ENCODE measurements around the gene ZNF726. TPM values are rescaled to one million over a fixed set of nuclear protein-coding genes. Genes with fewer than 3 reads are reported as not detected.

The ZNF726 gene
- total RNA-seq, 1 experiment from 2014 or later = 0.11 TPM

GRCh38 chr19:23978068-23978467 lies 63.4 kb downstream of the ZNF726 start:
- Histone ChIP-seq H3K79me2 (ENCODE audit: insufficient read depth, low read length) (no peaks in the 10 kb centered on the region), H3K4me2 (ENCODE audit: insufficient read depth, insufficient read length, low read length) (no peak overlapping the region), H3T11ph (ENCODE audit: low read length) (no peak overlapping the region), H2AK5ac (ENCODE audit: insufficient read length, low read length) (no peak overlapping the region), H4K5ac (ENCODE audit: insufficient read length, low read depth, low read length) (no peak overlapping the region), H2AFZ (ENCODE audit: low read length) (no peak overlapping the region), H3K9me3 (ENCODE audit: control insufficient read depth, low read depth, low read length) (peaks cover 90% of the 10 kb centered on the region), H2BK12ac (ENCODE audit: insufficient read length, low read depth, low read length) (no peak overlapping the region), H2BK15ac (ENCODE audit: low read depth, low read length) (no peak overlapping the region), H3K4me1 (ENCODE audit: insufficient read depth, low read length) (no peaks in the 10 kb centered on the region), H3K79me1 (ENCODE audit: insufficient read depth, low read depth, low read length, poor library complexity, severe bottlenecking) (no peaks in the 10 kb centered on the region), H3K9ac (ENCODE audit: extremely low read depth, insufficient read length, low read length) (no peak overlapping the region), H2BK120ac (ENCODE audit: low read depth, low read length, poor library complexity, severe bottlenecking) (no peak overlapping the region), H3K14ac (ENCODE audit: insufficient read depth, low read length) (no peak overlapping the region), H2BK20ac (ENCODE audit: low read depth, low read length, poor library complexity, severe bottlenecking) (no peak overlapping the region), H3K56ac (ENCODE audit: insufficient read length, low read depth, low read length) (no peak overlapping the region), H4K91ac (ENCODE audit: insufficient read length, low read depth, low read length) (no peak overlapping the region), H4K8ac (replicated peaks; ENCODE audit: insufficient read length, low read depth, low read length) (no peak overlapping the region), H3K23ac (ENCODE audit: insufficient read length, low read depth, low read length) (no peak overlapping the region), H3K23me2 (ENCODE audit: insufficient read length, low read depth, low read length, poor library complexity, severe bottlenecking) (no peaks in the 10 kb centered on the region), H3K4ac (ENCODE audit: low read depth, low read length) (no peak overlapping the region), H2BK5ac (ENCODE audit: insufficient read length, low read length) (no peak overlapping the region), H4K20me1 (ENCODE audit: control insufficient read depth, insufficient read depth, insufficient read length) (no peaks in the 10 kb centered on the region), H3K27me3 (ENCODE audit: insufficient read depth, low read length) (no peaks in the 10 kb centered on the region; the same call in 1 of the 2 replicates), H3K18ac (ENCODE audit: insufficient read length, low read depth, low read length) (no peak overlapping the region), H3K27ac (ENCODE audit: insufficient read length, low read depth, low read length) (no peak overlapping the region)
- no peak overlapping the region for H3K27ac Mint-ChIP-seq
- TF ChIP-seq, protein P1, sequence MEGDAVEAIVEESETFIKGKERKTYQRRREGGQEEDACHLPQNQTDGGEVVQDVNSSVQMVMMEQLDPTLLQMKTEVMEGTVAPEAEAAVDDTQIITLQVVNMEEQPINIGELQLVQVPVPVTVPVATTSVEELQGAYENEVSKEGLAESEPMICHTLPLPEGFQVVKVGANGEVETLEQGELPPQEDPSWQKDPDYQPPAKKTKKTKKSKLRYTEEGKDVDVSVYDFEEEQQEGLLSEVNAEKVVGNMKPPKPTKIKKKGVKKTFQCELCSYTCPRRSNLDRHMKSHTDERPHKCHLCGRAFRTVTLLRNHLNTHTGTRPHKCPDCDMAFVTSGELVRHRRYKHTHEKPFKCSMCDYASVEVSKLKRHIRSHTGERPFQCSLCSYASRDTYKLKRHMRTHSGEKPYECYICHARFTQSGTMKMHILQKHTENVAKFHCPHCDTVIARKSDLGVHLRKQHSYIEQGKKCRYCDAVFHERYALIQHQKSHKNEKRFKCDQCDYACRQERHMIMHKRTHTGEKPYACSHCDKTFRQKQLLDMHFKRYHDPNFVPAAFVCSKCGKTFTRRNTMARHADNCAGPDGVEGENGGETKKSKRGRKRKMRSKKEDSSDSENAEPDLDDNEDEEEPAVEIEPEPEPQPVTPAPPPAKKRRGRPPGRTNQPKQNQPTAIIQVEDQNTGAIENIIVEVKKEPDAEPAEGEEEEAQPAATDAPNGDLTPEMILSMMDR (conservative IDR thresholded peaks at IDR 0.05) = no peak
- peaks cover 9 to 26% (median 16%) of the 10 kb centered on the region in 3 experiments for H3K36me3 Mint-ChIP-seq (ENCODE audit: insufficient read depth in 1 of 3, low read depth in 3 of 3)
- peaks cover 91 to 95% of the 10 kb centered on the region in 2 experiments for H3K9me3 Mint-ChIP-seq
- no peaks in the 10 kb centered on the region for H3K4me1 Mint-ChIP-seq
- DNase-seq = no peak
- peaks cover 3% of the 10 kb centered on the region; the same call in 1 of the 2 replicates for H3K27me3 Mint-ChIP-seq (ENCODE audit: low read depth)
- H3K4me3 Mint-ChIP-seq = no peak overlapping the region
- no CpG with 5 or more reads among the region's 1 CpG for WGBS (ENCODE audit: extremely low coverage, insufficient read length, low lambda C conversion rate)
